ENCODE results near the gene KRTAP13-4. TPM values are rescaled to one million over a fixed set of nuclear protein-coding genes. Genes with fewer than 3 reads are reported as not detected.

KRTAP13-4 gene
- total and polyA plus RNA-seq, 2 of the 8 experiments (the other 6 are each of a cell fraction or from before 2014, with no cell fraction given) = 1.2 TPM; not detected in 1

DNA sequence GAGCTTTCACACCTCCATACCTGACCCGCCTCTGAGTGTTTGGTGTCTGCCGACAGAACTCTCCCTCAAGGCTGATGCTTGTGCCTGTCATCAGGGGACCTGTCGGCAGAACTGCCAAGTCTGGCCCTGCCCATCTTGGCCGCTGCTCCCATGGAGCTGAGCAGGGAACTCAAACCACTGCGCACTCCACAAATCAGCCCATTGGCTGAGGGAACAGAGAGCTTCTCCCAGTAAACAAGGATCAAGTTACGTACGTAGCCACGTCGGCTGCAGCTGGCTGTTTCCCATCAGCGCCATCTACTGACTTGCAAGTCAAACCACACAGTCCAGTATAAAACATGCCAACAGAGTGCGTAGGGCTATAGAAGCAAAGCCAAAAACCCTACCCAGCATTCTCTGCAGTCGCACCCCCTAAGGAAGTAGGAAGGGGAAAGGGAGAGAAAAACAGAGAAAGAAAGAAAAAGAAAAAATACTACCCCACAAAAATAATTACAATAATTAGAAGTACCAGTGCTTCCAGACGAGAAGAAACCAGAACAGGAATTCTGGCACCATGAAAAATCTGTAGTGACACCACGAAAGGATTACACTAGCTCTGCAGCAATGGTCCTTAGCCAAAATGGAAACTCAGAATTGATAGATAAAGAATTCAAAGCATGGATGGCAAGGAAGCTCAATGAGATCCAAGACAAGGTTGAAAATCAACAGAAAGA, 21.1 kb upstream of the KRTAP13-4 start (continued):
- no peak for TF ChIP-seq JUN (IDR thresholded peaks at IDR 0.05; ENCODE audit: low read depth, low read length)
- TF ChIP-seq KDM4A (IDR thresholded peaks at IDR 0.05; ENCODE audit: low read depth, low read length, severe bottlenecking) = peak; percentile 27
- peak; percentile 83 for TF ChIP-seq CREB1 (IDR thresholded peaks at IDR 0.05)
- TF ChIP-seq EP300 (IDR thresholded peaks at IDR 0.05; ENCODE audit: borderline replicate concordance in 1 of 2, low read depth in 2 of 2, low read length in 2 of 2) = peak in 1 of 2 experiments; percentile 72; a peak in 1 of 3 replicates
- TF ChIP-seq NRF1 (IDR thresholded peaks at IDR 0.05; ENCODE audit: low read depth, low read length) = no peak
- 0 out of 4 replicates have a peak, but pooled peaks of 1 of the 2 experiments have one; percentile 24 for TF ChIP-seq SIN3A (conservative IDR thresholded peaks at IDR 0.05 in 1 of 2, IDR thresholded peaks at IDR 0.05 in 1 of 2; ENCODE audit: low read depth in 1 of 2, low read length in 2 of 2)
- peak; percentile 64; the same call in 1 of the 2 replicates for TF ChIP-seq E2F6 (IDR thresholded peaks at IDR 0.05)
- no peak for TF ChIP-seq BACH1 (IDR thresholded peaks at IDR 0.05; ENCODE audit: low read length)
- 0 out of 2 replicates have a peak, but pooled peaks have one; percentile 23 for TF ChIP-seq TAF1 (IDR thresholded peaks at IDR 0.05; ENCODE audit: low read depth, low read length)
- TF ChIP-seq TEAD4 (IDR thresholded peaks at IDR 0.05; ENCODE audit: low read depth, low read length) = peak; percentile 11; the same call in 1 of the 2 replicates
- no peak for TF ChIP-seq RFX5 (IDR thresholded peaks at IDR 0.05; ENCODE audit: borderline replicate concordance, low read depth, low read length)
- no peak for TF ChIP-seq TAF7 (optimal IDR thresholded peaks at IDR 0.05; ENCODE audit: borderline replicate concordance, low read depth, low read length)
- no peak for TF ChIP-seq EZH2 (IDR thresholded peaks at IDR 0.05; ENCODE audit: low read depth, low read length, severe bottlenecking)
- TF ChIP-seq, protein P1, sequence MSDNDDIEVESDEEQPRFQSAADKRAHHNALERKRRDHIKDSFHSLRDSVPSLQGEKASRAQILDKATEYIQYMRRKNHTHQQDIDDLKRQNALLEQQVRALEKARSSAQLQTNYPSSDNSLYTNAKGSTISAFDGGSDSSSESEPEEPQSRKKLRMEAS (IDR thresholded peaks at IDR 0.05) = peak; percentile 51
- peak; percentile 51 for TF ChIP-seq ASH2L (IDR thresholded peaks at IDR 0.05; ENCODE audit: low read length)
- TF ChIP-seq RAD21 (IDR thresholded peaks at IDR 0.05 in 1 of 2, conservative IDR thresholded peaks at IDR 0.05 in 1 of 2; ENCODE audit: low read depth in 2 of 2, low read length in 2 of 2) = peak; percentile 69 to 75
- TF ChIP-seq SRF (IDR thresholded peaks at IDR 0.05; ENCODE audit: low read depth, low read length) = no peak
- no peak for TF ChIP-seq CHD1 (IDR thresholded peaks at IDR 0.05; ENCODE audit: low read depth, low read length)
- TF ChIP-seq RXRA (IDR thresholded peaks at IDR 0.05; ENCODE audit: insufficient read depth, low read depth, low read length) = no peak
- TF ChIP-seq HDAC2 (IDR thresholded peaks at IDR 0.05; ENCODE audit: borderline replicate concordance in 1 of 2, low read depth in 2 of 2, low read length in 2 of 2) = no peak
- TF ChIP-seq SP4 (IDR thresholded peaks at IDR 0.05; ENCODE audit: low read length) = no peak
- TF ChIP-seq SIX5 (IDR thresholded peaks at IDR 0.05; ENCODE audit: low read depth, low read length) = no peak
- TF ChIP-seq SP1 (IDR thresholded peaks at IDR 0.05; ENCODE audit: low read depth, low read length) = 0 out of 2 replicates have a peak, but pooled peaks have one; percentile 22

Data from H1 (cell line).